ENCODE results near the gene DHX34. TPM values are rescaled to one million over a fixed set of nuclear protein-coding genes. Genes with fewer than 3 reads are reported as not detected.

Gene DHX34
- total RNA-seq, 2 donors from 2014 or later, result 5.1 to 8.2 TPM

Other genes with a start within 250 kb of the DHX34 start
- gene ZC3H4, start 235.5 kb upstream of the DHX34 start, total RNA-seq, result 10 to 100 TPM; 15.4 to 18.0 TPM
- 10 to 100 TPM; 43.7 to 48.7 TPM for gene SAE1, start 218.5 kb upstream of the DHX34 start, total RNA-seq
- 1 to 10 TPM; 2.5 to 2.9 TPM for gene BBC3, start 118.1 kb upstream of the DHX34 start, total RNA-seq
- gene CCDC9, start 92.8 kb upstream of the DHX34 start, total RNA-seq, result 10 to 100 TPM in 1 of 2 donors, 1 to 10 TPM in 1; 9.2 to 11.9 TPM
- 1 to 10 TPM; 1.9 to 7.0 TPM for gene INAFM1, start 74.4 kb upstream of the DHX34 start, total RNA-seq
- 10 to 100 TPM in 1 of 2 donors, 1 to 10 TPM in 1; 4.6 to 14.3 TPM for gene C5AR1, start 39.5 kb upstream of the DHX34 start, total RNA-seq
- gene C5AR2, start 17.1 kb upstream of the DHX34 start, total RNA-seq, result 1 to 10 TPM; 1.1 to 3.3 TPM
- gene MEIS3, start 70.2 kb downstream of the DHX34 start, total RNA-seq, result 1 to 10 TPM; 6.3 to 9.2 TPM
- under 1 TPM; 0.28 to 0.37 TPM for gene SLC8A2, start 122.6 kb downstream of the DHX34 start, total RNA-seq
- gene KPTN, start 134.9 kb downstream of the DHX34 start, total RNA-seq, result 1 to 10 TPM; 2.8 to 2.9 TPM
- gene NAPA, start 165.7 kb downstream of the DHX34 start, total RNA-seq, result 100 to 1,000 TPM; 127 to 213 TPM
- under 1 TPM in 1 of 2 donors, not detected in 1; 0.20 TPM for gene ZNF541, start 223.8 kb downstream of the DHX34 start, total RNA-seq

Measured in right atrium auricular region (tissue), 2 donors.